ENCODE measurements around the gene IFT81. TPM values are rescaled to one million over a fixed set of nuclear protein-coding genes. Genes with fewer than 3 reads are reported as not detected.

The IFT81 gene
- polyA plus RNA-seq, 2 of the 4 experiments (the other 2 are of a cell fraction) = 40.7 to 73.4 TPM

GRCh38 chr12:110109837-110110535 lies 14.2 kb upstream of the IFT81 start:
- 63% methylated on average over 2 of the region's 2 CpGs for WGBS (ENCODE audit: missing lambda C conversion rate)
- Histone ChIP-seq H3K4me2 (peak overlapping the region; percentile 74), H3K27ac (peak overlapping the region; percentile 95 to 96), H3K9me3 (peaks cover 13% of the 10 kb centered on the region), H3K4me3 (peak overlapping the region; percentile 4; the same call in 1 of the 3 replicates), H3K4me1 (peaks cover 55% of the 10 kb centered on the region)
- FAIRE-seq (no peak), DNase-seq (ENCODE audit: low read depth in 1 of 2, low spot score in 1 of 2) (no peak), ATAC-seq (no peak)
- ChIA-PET CTCF (interaction anchor here (0.9 to 1.7 kb wide), 2 partner anchors 10 to 115 kb away, joined by 4 to 7 read pairs; no protein-coding TSS in a partner anchor), POLR2A (interaction anchor here (0.8 to 3.0 kb wide), 3 partner anchors 14 to 25 kb away, joined by 3 to 26 read pairs (median 6); partner anchors contain the start of gene IFT81)
- TF ChIP-seq, protein P1, sequence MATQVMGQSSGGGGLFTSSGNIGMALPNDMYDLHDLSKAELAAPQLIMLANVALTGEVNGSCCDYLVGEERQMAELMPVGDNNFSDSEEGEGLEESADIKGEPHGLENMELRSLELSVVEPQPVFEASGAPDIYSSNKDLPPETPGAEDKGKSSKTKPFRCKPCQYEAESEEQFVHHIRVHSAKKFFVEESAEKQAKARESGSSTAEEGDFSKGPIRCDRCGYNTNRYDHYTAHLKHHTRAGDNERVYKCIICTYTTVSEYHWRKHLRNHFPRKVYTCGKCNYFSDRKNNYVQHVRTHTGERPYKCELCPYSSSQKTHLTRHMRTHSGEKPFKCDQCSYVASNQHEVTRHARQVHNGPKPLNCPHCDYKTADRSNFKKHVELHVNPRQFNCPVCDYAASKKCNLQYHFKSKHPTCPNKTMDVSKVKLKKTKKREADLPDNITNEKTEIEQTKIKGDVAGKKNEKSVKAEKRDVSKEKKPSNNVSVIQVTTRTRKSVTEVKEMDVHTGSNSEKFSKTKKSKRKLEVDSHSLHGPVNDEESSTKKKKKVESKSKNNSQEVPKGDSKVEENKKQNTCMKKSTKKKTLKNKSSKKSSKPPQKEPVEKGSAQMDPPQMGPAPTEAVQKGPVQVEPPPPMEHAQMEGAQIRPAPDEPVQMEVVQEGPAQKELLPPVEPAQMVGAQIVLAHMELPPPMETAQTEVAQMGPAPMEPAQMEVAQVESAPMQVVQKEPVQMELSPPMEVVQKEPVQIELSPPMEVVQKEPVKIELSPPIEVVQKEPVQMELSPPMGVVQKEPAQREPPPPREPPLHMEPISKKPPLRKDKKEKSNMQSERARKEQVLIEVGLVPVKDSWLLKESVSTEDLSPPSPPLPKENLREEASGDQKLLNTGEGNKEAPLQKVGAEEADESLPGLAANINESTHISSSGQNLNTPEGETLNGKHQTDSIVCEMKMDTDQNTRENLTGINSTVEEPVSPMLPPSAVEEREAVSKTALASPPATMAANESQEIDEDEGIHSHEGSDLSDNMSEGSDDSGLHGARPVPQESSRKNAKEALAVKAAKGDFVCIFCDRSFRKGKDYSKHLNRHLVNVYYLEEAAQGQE (IDR thresholded peaks at IDR 0.05) = no peak
- TF ChIP-seq EHF (CRISPR knock-in tag; IDR thresholded peaks at IDR 0.05) (0 out of 2 replicates have a peak, but pooled peaks have one; percentile 35), HEYL (CRISPR knock-in tag; IDR thresholded peaks at IDR 0.05) (peak; percentile 62; the same call in 1 of the 2 replicates), CHD4 (IDR thresholded peaks at IDR 0.05; ENCODE audit: borderline replicate concordance) (no peak), NPAS2 (CRISPR knock-in tag; IDR thresholded peaks at IDR 0.05; ENCODE audit: borderline replicate concordance) (no peak), KDM1A (IDR thresholded peaks at IDR 0.05; ENCODE audit: low read depth) (0 out of 2 replicates have a peak, but pooled peaks have one; percentile 5), ZSCAN20 (CRISPR knock-in tag; IDR thresholded peaks at IDR 0.05) (peak; percentile 60; the same call in 1 of the 2 replicates), MAFK (IDR thresholded peaks at IDR 0.05; ENCODE audit: partially characterized antibody) (no peak), MAX (IDR thresholded peaks at IDR 0.05) (no peak), FOSB (CRISPR knock-in tag; IDR thresholded peaks at IDR 0.05) (no peak), HDAC2 (IDR thresholded peaks at IDR 0.05) (no peak), POLR2A (IDR thresholded peaks at IDR 0.05; ENCODE audit: low read length) (no peak), ZC3H11A (IDR thresholded peaks at IDR 0.05) (no peak), CBX2 (IDR thresholded peaks at IDR 0.05; ENCODE audit: borderline replicate concordance, low read depth) (no peak), JUN (IDR thresholded peaks at IDR 0.05) (no peak), ZFP36 (IDR thresholded peaks at IDR 0.05; ENCODE audit: borderline replicate concordance, partially characterized antibody) (peak; percentile 63), EP300 (IDR thresholded peaks at IDR 0.05) (no peak)
- TF ChIP-seq, protein P2, sequence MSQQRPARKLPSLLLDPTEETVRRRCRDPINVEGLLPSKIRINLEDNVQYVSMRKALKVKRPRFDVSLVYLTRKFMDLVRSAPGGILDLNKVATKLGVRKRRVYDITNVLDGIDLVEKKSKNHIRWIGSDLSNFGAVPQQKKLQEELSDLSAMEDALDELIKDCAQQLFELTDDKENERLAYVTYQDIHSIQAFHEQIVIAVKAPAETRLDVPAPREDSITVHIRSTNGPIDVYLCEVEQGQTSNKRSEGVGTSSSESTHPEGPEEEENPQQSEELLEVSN (IDR thresholded peaks at IDR 0.05; ENCODE audit: borderline replicate concordance, low read depth) = no peak

DNA sequence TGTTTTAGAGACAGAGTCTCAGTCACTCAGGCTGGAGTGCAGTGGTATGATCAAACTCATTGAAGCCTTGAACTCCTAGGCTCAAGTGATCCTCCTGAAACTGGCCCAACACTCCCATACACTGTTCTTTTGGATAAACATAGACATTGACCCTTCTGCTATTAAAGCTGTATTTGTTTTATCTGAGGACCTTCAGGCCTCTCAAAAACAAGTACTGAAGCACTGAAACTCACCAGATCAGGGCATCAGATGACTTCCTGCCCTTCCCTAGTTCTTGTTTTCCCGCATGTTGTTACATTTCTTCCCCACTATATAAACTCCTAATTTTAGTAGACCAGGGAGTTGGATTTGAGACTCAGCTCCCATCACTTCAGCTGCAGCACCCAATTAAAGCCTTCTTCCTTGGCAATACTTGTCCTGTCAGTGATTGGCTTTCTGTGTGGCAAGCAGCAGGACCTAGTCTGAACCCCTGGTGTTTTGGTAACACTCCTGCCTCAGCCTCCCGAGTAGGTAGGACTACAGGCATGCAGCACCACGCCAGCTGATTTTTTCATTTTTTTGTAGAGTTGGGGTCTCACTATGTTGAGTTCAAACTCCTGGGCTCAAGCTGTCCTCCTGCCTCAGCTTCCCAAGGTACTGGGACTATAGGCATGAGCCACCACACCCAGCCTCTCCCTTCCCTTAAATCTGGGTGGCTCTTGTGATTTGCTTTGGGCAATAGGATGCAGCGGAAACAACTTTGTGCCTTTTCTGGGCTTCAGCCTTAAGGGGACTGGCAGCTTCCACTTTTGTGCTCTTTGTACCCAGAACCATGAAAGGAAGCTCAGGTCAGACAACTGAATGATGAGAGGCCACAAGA lies 12.5 kb upstream of the IFT81 start:
- ATAC-seq = no peak
- H3K4me3 ChIP-seq = no peak overlapping the region
- no peak for TF ChIP-seq ZFP36 (IDR thresholded peaks at IDR 0.05; ENCODE audit: borderline replicate concordance, partially characterized antibody)
- no peak for TF ChIP-seq ATOH8 (CRISPR knock-in tag; IDR thresholded peaks at IDR 0.05; ENCODE audit: low read depth)
- no peak for TF ChIP-seq PHF8 (IDR thresholded peaks at IDR 0.05; ENCODE audit: borderline replicate concordance, low read depth)
- TF ChIP-seq RAD21 (conservative IDR thresholded peaks at IDR 0.05 in 1 of 2, IDR thresholded peaks at IDR 0.05 in 1 of 2) = no peak
- TF ChIP-seq CBX8 (IDR thresholded peaks at IDR 0.05) = no peak
- no peak for TF ChIP-seq POLR2AphosphoS2 (conservative IDR thresholded peaks at IDR 0.05; ENCODE audit: low read length)
- TF ChIP-seq, protein P2 (IDR thresholded peaks at IDR 0.05; ENCODE audit: borderline replicate concordance, low read depth) = no peak
- no peak for TF ChIP-seq SMC3 (IDR thresholded peaks at IDR 0.05)
- TF ChIP-seq NPAS2 (CRISPR knock-in tag; IDR thresholded peaks at IDR 0.05; ENCODE audit: borderline replicate concordance) = no peak
- H3K4me1 ChIP-seq = peaks cover 44% of the 10 kb centered on the region
- peak in 1 of 2 experiments; percentile 73 for DNase-seq (ENCODE audit: low read depth in 1 of 2, low spot score in 1 of 2)
- H3K4me2 ChIP-seq = no peak overlapping the region
- H3K9me3 ChIP-seq = peaks cover 13% of the 10 kb centered on the region
- ChIA-PET CTCF (interaction anchor here (0.6 to 2.9 kb wide), 7 partner anchors 10 to 112 kb away, joined by 3 to 18 read pairs (median 3); partner anchors contain the start of gene IFT81), POLR2A (interaction anchor here (0.6 kb wide), 2 partner anchors 8 to 170 kb away, joined by 3 to 4 read pairs; no protein-coding TSS in a partner anchor)
- no peak for FAIRE-seq
- 90% methylated on average over 4 of the region's 4 CpGs for WGBS (ENCODE audit: missing lambda C conversion rate)
- H3K27ac ChIP-seq = peak overlapping the region; percentile 95 to 96
